Dermis microvascular lymphatic vessel endothelial cell (primary cell): ENCODE measurements around the gene PLCH2. TPM values are rescaled to one million over a fixed set of nuclear protein-coding genes. Genes with fewer than 3 reads are reported as not detected.

Experiments
- DNase-seq, 2 donors: peaks; one replicate each; pipeline versions ENCODE4 v3.0.0 to v3.0.0-alpha.2; 2010; ENCODE audit warnings: low read depth in 2 of 2
- total RNA-seq: library from RNA; depleted of rRNA; stranded (reverse); fragments of >200 nt; gene quantifications from 2 replicates; pipeline ENCODE4 v1.2.1, GENCODE V29; 2014

Gene PLCH2, protein sequence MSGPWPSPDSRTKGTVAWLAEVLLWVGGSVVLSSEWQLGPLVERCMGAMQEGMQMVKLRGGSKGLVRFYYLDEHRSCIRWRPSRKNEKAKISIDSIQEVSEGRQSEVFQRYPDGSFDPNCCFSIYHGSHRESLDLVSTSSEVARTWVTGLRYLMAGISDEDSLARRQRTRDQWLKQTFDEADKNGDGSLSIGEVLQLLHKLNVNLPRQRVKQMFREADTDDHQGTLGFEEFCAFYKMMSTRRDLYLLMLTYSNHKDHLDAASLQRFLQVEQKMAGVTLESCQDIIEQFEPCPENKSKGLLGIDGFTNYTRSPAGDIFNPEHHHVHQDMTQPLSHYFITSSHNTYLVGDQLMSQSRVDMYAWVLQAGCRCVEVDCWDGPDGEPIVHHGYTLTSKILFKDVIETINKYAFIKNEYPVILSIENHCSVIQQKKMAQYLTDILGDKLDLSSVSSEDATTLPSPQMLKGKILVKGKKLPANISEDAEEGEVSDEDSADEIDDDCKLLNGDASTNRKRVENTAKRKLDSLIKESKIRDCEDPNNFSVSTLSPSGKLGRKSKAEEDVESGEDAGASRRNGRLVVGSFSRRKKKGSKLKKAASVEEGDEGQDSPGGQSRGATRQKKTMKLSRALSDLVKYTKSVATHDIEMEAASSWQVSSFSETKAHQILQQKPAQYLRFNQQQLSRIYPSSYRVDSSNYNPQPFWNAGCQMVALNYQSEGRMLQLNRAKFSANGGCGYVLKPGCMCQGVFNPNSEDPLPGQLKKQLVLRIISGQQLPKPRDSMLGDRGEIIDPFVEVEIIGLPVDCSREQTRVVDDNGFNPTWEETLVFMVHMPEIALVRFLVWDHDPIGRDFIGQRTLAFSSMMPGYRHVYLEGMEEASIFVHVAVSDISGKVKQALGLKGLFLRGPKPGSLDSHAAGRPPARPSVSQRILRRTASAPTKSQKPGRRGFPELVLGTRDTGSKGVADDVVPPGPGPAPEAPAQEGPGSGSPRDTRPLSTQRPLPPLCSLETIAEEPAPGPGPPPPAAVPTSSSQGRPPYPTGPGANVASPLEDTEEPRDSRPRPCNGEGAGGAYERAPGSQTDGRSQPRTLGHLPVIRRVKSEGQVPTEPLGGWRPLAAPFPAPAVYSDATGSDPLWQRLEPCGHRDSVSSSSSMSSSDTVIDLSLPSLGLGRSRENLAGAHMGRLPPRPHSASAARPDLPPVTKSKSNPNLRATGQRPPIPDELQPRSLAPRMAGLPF (N-terminal part only)
- total RNA-seq, result under 0.01 TPM in 2 replicates

DNA sequence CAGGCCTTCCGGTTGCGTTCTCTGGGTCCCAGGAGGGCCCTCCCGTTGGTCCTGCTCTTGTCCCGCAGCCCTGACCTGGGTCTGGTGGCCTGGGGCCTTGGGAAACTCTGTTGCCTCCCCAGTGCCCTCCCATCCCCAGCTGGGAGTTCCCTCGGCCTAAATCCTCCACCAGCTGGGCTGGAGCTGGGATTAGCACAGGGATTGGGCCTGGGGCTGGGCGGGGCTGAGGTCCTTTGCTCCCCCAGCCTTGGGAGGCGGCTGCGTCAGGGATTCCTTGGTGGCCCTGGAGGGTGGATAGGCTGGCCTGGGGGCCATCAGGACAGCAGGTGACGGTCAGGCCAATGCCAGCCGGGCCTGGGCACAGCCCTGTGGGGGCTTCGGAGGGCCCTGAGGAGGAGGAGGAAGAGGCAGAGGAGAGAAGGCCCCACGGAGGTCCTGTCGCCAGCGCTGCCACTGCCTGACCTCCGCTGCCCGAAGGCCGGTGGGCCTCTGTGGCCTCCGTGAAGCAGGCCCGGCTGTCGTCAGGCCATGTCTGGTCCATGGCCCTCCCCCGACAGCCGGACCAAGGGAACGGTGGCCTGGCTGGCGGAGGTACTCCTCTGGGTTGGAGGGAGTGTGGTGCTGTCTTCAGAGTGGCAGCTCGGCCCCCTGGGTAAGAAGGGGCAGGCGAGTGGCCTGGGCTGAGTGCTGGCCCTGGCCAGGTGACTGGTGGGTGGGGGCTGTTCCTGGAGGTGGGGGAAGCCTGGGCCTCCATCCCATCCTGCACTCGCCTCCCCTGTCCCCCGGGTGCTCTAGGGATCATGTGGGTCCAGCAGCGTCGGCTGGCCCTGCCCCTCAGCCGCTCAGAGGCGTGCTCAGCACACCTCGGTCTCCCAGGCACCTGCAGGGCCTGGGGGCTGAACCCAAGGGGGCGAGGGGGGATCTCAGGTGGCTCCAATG lies at the start of gene PLCH2:
TSS of gene PLCH2 (plus strand) at position 229 of the 939 bp plus-strand sequence. CDS start at position 529, 300 bp downstream.
- no peak for DNase-seq

GRCh38 chr1:2426540-2426939 lies 49.5 kb upstream of the PLCH2 start:
- DNase-seq, result no peak

DNA sequence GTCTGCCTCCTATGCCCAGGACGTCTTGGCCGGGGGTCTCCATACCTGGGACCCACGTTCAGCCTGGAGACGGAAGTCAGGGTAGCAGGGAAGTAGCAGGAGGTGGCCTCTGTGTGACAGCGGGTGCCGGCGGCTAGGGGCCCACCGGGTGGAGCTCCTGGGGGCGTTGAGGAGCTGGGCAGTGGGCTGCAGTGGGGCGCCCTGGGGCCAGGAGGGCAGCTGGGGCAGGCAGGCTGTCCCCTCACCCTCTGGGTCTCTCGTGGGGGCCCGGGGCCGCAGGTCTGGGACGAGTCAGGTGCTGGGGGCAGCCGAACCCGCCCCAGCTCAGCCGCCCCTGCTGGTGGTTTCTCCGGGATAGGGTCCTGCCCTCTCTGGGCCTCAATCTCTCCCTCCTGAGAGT lies 49.0 kb upstream of the PLCH2 start:
- no peak for DNase-seq

GRCh38 chr1:2427976-2428375 lies 48.1 kb upstream of the PLCH2 start:
- DNase-seq, result no peak

GRCh38 chr1:2428490-2428889 lies 47.6 kb upstream of the PLCH2 start:
- no peak for DNase-seq

- no peak for DNase-seq
Measured at GRCh38 chr1:2429780-2430591, 46.1 kb upstream of the PLCH2 start.

GRCh38 chr1:2430592-2430973 lies 45.5 kb upstream of the PLCH2 start:
- no peak for DNase-seq

- no peak for DNase-seq
Measured at GRCh38 chr1:2431103-2431502, 45.0 kb upstream of the PLCH2 start.

- no peak for DNase-seq
Measured at GRCh38 chr1:2431518-2431917, 44.6 kb upstream of the PLCH2 start.

DNA sequence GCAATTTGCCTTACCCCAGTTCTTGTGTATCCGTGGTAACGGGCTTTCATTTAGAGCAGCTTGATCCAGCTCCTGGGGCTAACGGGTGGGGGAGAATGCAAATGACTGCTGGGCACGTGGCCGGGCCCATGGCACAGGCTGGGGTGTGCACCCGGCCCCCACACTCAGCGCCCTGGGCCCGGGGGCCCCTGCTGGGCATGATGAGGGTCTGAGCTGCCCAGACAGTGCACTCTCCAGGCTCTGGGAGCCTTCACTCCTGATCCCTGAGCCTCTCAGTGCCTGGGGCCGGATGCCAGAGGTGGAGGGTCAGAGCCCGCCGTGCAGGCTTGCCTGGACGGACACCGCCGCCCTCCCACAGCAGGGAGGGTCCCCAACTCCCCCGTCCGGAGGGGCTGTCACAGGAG lies 43.6 kb upstream of the PLCH2 start:
- no peak for DNase-seq

DNA sequence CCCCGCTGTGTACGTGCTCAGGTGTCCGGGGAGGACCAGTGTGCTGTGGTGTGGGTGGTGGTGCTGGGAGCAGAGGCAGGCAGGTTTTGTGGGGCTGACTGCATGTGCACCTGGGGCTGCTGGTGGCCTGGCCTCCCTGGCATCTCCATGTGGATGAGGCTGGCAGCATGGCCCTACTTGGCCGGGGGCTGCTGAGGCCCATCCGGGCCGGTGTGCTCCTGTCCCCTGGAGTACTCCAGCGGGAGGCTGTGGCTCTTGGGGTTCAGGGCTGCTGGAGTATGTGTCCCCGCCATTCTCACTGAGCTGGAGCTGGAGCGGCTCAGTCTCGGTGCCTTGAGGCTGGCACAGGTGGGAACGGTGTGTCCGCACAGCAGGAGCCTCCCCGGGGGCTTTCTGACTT lies 42.9 kb upstream of the PLCH2 start:
- no peak for DNase-seq

DNA sequence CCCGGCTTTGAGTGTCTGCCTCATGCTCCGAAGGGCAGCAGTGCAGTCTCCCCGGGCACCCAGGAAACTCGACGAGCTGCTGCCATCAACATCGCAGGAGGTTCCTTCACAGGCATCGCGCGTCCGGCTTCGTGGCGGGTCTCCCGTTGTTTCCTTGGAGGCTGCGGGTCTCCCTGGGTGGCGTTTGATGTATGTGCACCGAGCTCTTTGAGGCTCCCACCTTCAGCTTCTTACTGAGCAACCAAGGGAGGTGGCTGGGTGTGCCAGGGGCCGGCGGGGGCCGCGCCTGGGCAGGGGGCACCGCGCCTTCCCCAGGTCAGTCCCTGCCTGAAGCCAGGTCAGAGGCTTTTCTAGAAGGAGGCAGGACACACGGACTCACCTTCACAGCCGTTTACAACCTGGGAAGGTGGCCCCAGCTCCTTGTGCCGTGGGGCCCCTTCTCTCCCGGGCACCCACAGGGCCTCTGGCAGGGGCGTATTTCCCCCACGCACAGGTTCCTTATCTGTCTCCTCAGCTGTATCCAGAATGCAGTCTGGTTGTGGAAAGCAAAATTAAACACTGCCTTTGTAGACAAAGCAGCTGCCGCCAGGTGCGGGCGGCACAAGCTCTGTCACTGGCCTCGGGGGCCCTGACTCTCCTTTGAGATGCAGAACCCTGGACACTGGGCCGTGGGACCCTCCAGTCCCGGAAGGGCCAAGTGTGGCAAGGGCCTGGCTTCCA lies 42.0 kb upstream of the PLCH2 start:
- DNase-seq, result no peak

DNA sequence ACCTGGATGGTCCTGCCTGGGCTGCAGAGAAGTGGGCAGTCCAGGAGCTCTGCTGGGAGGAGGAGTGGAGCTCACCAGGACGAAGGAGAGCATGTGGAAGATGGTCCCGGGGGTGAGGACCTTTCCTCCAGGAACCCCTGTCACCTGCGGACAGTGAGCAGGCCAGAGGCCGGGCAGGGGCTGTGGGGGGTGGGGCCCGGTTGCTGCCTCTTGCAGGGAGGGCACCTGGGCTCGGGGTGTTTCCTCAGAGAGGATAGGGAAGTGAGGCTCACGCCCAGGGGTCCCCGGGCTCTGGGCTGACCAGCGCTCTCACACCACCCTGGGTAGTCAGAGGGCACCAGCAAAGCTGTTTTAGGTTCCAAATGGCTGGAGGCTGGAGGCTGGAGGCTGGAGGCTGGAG lies 41.0 kb upstream of the PLCH2 start:
- DNase-seq, result no peak

GRCh38 chr1:2435746-2436355 lies 40.2 kb upstream of the PLCH2 start:
- DNase-seq, result no peak

- no peak for DNase-seq
Measured at GRCh38 chr1:2436876-2437275, 39.2 kb upstream of the PLCH2 start.

DNA sequence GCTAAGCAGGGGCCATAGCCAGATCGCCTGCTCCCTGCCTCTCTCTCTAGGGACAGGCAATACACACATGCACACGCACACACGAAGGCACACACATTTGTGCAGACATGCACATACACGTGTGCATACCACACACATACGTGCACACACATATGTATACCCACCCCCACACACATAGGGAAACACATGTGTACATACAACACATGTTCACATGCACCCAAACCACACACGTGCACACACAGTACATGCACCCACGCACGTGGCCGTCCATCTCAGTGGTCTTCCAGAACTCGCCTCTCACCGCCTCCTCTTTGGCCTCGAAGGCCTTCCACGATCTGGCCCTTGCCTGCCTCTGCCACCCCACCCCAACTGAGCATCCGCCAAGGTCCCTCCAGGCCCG lies 38.5 kb upstream of the PLCH2 start:
- DNase-seq, result no peak

DNA sequence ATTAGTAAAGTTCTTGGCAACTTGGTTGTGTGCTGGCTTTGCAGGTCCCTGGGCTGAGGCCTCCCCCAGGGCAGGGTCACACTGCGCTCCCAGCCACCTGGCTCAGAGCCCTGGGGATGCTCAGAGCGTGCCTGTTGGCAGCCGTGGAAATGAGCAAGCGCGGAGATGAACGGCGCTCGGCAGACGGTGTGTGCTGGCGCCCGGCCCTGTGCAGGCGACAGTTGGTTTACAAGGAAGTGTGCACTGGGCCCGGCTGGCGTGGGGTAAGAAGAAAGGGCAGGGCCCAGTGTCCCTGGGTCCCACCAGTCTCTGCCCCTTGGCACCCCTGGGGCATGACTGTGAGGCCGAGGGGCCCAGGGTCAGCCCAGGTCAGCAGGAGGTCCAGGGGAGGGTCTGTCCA lies 38.1 kb upstream of the PLCH2 start:
- no peak for DNase-seq

- no peak for DNase-seq
Measured at GRCh38 chr1:2438641-2439040, 37.4 kb upstream of the PLCH2 start.

DNA sequence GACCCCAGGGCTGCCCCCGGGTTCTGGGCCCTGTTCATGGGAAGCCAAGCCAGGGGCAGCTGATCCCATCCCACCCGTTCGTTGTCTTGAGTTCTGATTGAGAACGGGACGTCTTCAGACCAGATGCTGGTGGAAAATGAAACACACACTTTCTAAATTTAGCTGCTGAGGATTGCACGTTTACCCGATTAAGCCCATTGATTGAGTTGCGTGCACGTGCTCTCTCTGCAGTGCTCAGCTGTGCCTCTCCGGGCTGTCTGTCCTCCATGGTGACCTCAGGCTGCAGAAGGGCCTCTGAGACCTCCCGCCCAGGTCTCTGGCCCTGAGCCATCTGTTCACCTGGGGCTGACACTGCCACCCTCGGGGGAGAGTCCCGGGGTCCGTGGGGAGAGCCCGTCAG lies 36.7 kb upstream of the PLCH2 start:
- DNase-seq, result no peak
